ENCODE results near the gene CCT5.
"Not testable (repeated sequence)": the region's sequence is repeated elsewhere in the genome, so short reads cannot be mapped to it uniquely, and the experiment has no call there.

CCT5 gene

DNA sequence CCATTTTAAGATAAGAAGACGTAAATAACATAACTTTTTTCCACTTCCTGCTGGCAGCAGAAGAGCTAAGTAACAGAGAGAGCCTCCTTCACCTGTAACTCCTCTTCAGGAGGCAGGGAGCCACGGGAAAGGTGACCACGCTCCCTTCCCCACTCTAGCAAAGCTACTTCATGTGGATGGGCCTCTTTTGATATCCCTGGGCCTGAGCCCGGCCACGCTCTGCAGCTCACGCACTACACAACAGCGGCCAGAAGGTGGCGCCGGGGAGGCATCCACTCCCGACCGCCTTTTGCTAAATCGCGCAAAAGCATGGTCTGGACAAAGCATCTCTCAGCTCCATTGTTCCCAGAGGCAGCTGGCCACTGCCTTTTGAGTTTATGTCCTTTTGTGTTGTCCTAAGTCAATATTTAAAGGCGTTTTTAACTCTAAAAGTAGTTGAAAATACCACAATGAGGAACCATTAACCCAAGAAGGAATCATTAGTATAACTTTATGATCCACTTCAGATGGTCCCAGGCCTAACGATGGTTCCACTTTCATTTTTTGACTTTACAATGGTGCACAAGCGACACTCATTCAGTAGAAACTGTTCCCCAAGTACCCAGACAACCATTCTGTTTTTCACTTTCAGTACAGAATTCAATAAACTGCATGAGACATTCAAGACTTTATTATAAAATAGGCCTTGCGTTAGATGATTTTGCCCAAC is 34.0 kb downstream of the CCT5 start:
- Histone ChIP-seq H3K9me3 (ENCODE audit: severe bottlenecking) (no peaks in the 10 kb centered on the region), H3K4me1 (ENCODE audit: insufficient read depth, poor library complexity, severe bottlenecking) (peaks cover 9% of the 10 kb centered on the region), H3K27me3 (ENCODE audit: insufficient read depth, poor library complexity, severe bottlenecking) (no peaks in the 10 kb centered on the region), H3K27ac (ENCODE audit: poor library complexity, severe bottlenecking) (no peak overlapping the region), H3K36me3 (ENCODE audit: low read depth) (peaks cover 6% of the 10 kb centered on the region), H3K4me3 (ENCODE audit: severe bottlenecking) (no peak overlapping the region)
- TF ChIP-seq CTCF (IDR thresholded peaks at IDR 0.05; ENCODE audit: poor library complexity, severe bottlenecking) = peak; percentile 99
- ATAC-seq (ENCODE audit: low read depth) (peak; percentile 84), DNase-seq (ENCODE audit: low spot score) (peak; percentile 83)

DNA sequence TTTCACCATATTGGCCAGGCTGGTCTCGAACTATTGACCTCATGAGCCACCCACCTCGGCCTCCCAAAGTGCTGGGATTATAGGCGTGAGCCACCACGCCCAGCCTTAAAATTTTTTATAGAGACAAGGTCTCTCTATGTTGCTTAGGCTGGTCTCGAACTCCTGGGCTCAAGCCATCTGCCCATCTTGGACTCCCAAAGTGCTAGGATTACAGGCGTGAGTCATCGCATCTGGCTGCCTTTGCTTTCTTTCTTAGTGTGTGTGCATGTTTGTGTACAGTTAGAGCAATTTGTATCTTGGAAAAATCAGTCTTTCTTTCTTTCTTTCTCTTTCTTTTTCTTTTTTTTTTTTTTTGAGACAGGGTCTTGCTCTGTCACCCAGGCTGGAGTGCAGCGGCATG is 35.3 kb downstream of the CCT5 start:
- H3K36me3 ChIP-seq (ENCODE audit: low read depth) = peaks cover 12% of the 10 kb centered on the region
- DNase-seq (ENCODE audit: low spot score) = peak; percentile 6
- not testable (repeated sequence) for H3K9me3 ChIP-seq (ENCODE audit: severe bottlenecking); H3K27ac ChIP-seq (ENCODE audit: poor library complexity, severe bottlenecking); H3K4me3 ChIP-seq (ENCODE audit: severe bottlenecking); H3K4me1 ChIP-seq (ENCODE audit: insufficient read depth, poor library complexity, severe bottlenecking); ATAC-seq (ENCODE audit: low read depth); H3K27me3 ChIP-seq (ENCODE audit: insufficient read depth, poor library complexity, severe bottlenecking)

DNA sequence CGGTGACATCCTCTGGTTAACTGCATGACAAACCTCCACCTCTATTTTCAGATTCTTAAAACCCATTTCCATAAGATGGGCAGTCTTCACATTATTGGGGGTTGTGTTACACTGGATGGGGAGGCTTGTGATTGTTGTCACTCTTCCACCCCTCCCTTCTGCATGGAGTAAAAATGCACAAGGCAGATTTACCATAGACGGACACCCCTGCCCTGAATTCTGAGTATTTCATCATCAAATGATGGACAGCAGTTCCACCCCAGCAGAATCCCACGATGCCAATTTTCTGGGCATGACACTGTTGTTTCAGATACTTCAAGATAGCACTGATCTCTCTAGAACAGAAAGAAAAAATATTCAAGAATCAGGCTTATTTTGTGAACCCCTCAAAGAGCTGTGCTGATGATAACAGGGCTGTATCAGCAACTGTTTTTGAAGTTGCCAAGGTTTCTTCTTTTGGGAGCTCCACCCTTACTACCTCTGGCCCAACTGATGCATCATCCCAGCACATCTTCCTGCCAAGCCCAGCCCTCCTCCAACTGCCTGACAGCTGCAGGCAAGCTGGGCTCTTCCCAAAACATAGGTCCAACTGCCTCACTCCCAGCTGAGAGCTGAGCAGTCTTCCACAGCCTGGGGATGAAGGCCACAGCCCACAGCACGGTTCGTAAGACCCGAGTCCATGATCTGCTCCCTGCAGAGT is 36.2 kb downstream of the CCT5 start:
- ATAC-seq (ENCODE audit: low read depth) (no peak), DNase-seq (ENCODE audit: low spot score) (peak; percentile 50)
- Histone ChIP-seq H3K4me3 (ENCODE audit: severe bottlenecking) (no peak overlapping the region), H3K27me3 (ENCODE audit: insufficient read depth, poor library complexity, severe bottlenecking) (no peaks in the 10 kb centered on the region), H3K36me3 (ENCODE audit: low read depth) (peaks cover 12% of the 10 kb centered on the region), H3K4me1 (ENCODE audit: insufficient read depth, poor library complexity, severe bottlenecking) (peaks cover 4% of the 10 kb centered on the region), H3K9me3 (ENCODE audit: severe bottlenecking) (no peaks in the 10 kb centered on the region), H3K27ac (ENCODE audit: poor library complexity, severe bottlenecking) (no peak overlapping the region)
- no peak for TF ChIP-seq CTCF (IDR thresholded peaks at IDR 0.05; ENCODE audit: poor library complexity, severe bottlenecking)

- no peak for TF ChIP-seq CTCF (IDR thresholded peaks at IDR 0.05; ENCODE audit: poor library complexity, severe bottlenecking)
- H3K9me3 ChIP-seq (ENCODE audit: severe bottlenecking) = no peaks in the 10 kb centered on the region
- H3K36me3 ChIP-seq (ENCODE audit: low read depth) = peaks cover 12% of the 10 kb centered on the region
- H3K4me1 ChIP-seq (ENCODE audit: insufficient read depth, poor library complexity, severe bottlenecking) = peaks cover 4% of the 10 kb centered on the region
- H3K4me3 ChIP-seq (ENCODE audit: severe bottlenecking) = no peak overlapping the region
- ATAC-seq (ENCODE audit: low read depth) (no peak), DNase-seq (ENCODE audit: low spot score) (no peak)
- no peaks in the 10 kb centered on the region for H3K27me3 ChIP-seq (ENCODE audit: insufficient read depth, poor library complexity, severe bottlenecking)
- H3K27ac ChIP-seq (ENCODE audit: poor library complexity, severe bottlenecking) = no peak overlapping the region
Measured at GRCh38 chr5:10286862-10287227, 36.8 kb downstream of the CCT5 start.

DNA sequence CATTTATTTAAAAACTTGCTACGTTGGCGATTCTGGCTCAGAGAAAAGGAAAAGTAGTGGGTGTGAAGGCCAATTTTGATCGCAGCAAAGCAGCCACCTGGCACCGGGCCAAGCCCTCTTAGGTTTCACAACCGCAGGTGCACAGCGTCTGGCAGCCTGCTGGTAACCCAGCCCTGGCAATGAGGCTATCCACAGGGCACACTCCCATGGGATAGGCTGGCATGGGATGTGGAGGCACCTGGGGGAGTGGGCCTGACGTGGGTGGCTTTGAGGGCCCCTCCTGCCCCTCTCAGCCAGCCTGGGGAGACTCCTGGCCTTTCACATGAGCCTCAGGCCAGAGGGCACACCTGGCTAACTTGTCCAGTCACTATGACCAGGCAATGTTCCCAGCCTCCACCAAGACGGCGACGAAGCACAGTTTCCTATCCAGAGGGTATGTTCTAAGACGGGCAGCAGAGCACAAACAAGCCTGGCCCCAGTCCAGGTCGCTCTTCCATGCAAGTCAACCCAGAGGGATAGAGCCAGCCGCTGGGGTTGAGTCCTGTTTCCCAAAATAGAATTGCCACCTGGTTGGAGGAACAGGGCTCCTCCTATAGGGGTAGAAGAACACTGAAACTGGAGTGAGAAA is 38.6 kb downstream of the CCT5 start:
- H3K36me3 ChIP-seq (ENCODE audit: low read depth) = peaks cover 12% of the 10 kb centered on the region
- peak; percentile 84 for DNase-seq (ENCODE audit: low spot score)
- no peak for TF ChIP-seq CTCF (IDR thresholded peaks at IDR 0.05; ENCODE audit: poor library complexity, severe bottlenecking)
- H3K9me3 ChIP-seq (ENCODE audit: severe bottlenecking) = no peaks in the 10 kb centered on the region
- H3K27ac ChIP-seq (ENCODE audit: poor library complexity, severe bottlenecking) = no peak overlapping the region
- H3K27me3 ChIP-seq (ENCODE audit: insufficient read depth, poor library complexity, severe bottlenecking) = no peaks in the 10 kb centered on the region
- peaks cover 4% of the 10 kb centered on the region for H3K4me1 ChIP-seq (ENCODE audit: insufficient read depth, poor library complexity, severe bottlenecking)
- no peak overlapping the region for H3K4me3 ChIP-seq (ENCODE audit: severe bottlenecking)
- ATAC-seq (ENCODE audit: low read depth) = peak; percentile 60
